Thyroid gland (tissue), 4 donors: ENCODE results near the gene ELF5.

Experiments
- CTCF ChIP-seq, 6 experiments: fragments of 200-600 bp in 3 of 6; fragments of 450-650 bp in 3 of 6; sonication (generic) in 3 of 6; IDR thresholded peaks; one replicate each; pipeline ENCODE4 v1.5.1; 2016 to 2019; ENCODE audit warnings: antibody characterized with exemption in 6 of 6, mild to moderate bottlenecking in 2 of 6, inconsistent platforms in 1 of 6, moderate library complexity in 1 of 6
- POLR2A ChIP-seq, 2 donors: fragments of 450-650 bp; IDR thresholded peaks; one replicate each; pipeline ENCODE4 v1.6.1; 2017; ENCODE audit warnings: antibody characterized with exemption in 2 of 2, mild to moderate bottlenecking in 2 of 2, moderate library complexity in 1 of 2

DNA sequence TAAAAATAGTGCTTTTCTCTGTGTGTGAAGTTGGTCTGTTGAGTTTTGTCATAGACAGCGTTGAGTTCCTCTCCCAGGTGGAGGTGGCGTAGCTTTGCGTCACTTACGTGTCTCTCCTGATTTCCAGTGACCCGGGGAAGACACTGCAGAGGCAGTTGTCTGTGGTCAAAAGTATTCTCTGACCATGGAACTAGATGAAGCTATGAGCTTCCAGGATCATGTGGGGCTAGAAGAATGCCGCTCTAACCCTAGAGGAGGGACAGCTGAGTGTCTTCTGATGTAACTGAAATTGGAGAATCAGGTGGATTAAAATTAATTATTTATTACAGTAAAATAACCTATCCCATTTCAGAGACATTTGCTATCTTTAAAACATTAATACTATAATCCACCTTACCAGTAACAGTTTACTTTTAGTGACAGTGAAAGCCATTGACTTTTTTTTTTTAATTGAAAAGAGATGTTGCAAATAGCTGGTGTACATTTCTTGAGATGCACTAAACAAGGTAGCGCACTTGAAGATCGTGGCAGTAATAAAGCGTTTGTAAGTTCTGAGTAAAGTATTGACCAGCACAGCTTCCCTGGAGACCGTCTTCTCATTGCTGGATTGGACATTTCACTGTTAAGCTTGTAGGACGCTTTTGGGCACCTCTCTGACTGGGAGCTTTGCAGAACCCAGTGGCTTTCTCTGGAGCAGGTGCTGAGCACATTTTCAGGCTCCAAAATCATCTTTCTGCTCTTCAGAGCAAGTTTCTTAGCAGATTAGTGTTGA lies 65.2 kb downstream of the ELF5 start:
- TF ChIP-seq CTCF (IDR thresholded peaks at IDR 0.05), result no peak
- TF ChIP-seq POLR2A (IDR thresholded peaks at IDR 0.05), result no peak
